ENCODE data around the gene KRT79. TPM values are rescaled to one million over a fixed set of nuclear protein-coding genes. Genes with fewer than 3 reads are reported as not detected.
"Not testable (repeated sequence)": the region's sequence is repeated elsewhere in the genome, so short reads cannot be mapped to it uniquely, and the experiment has no call there.

The KRT79 gene
- total and polyA plus RNA-seq, 2 of the 8 experiments (the other 6 are each of a cell fraction or from before 2014, with no cell fraction given) = not detected

- H2BK15ac ChIP-seq (ENCODE audit: low read length); H3K79me2 ChIP-seq (ENCODE audit: control insufficient read depth in 1 of 2, insufficient read depth in 2 of 2, low read length in 2 of 2); H3K56ac ChIP-seq (replicated peaks; ENCODE audit: insufficient read length, low read depth, low read length); H2BK12ac ChIP-seq (ENCODE audit: low read depth, low read length); H4K8ac ChIP-seq (ENCODE audit: extremely low read depth, insufficient read depth, low read length); H3K9ac ChIP-seq (replicated peaks in 1 of 4; ENCODE audit: extremely low read depth in 1 of 4, low read depth in 3 of 4, low read length in 3 of 4); H2BK120ac ChIP-seq (replicated peaks; ENCODE audit: low read depth, low read length); DNase-seq (ENCODE audit: low read depth in 1 of 2, low spot score in 2 of 2); H3K4me3 ChIP-seq (ENCODE audit: extremely low read depth in 1 of 4, insufficient read depth in 2 of 4, low read depth in 3 of 4, low read length in 4 of 4); H2AK5ac ChIP-seq (ENCODE audit: low read depth, low read length); H4K20me1 ChIP-seq (replicated peaks in 1 of 2; ENCODE audit: control insufficient read depth in 1 of 2, insufficient read depth in 2 of 2, low read length in 2 of 2); H3K18ac ChIP-seq (ENCODE audit: extremely low read depth, low read length); H3K9me3 ChIP-seq (ENCODE audit: insufficient read depth in 2 of 2, low read depth in 1 of 2, low read length in 1 of 2); H2BK20ac ChIP-seq (ENCODE audit: low read length); H3K4ac ChIP-seq (replicated peaks; ENCODE audit: insufficient read length, low read depth, low read length); H3K23ac ChIP-seq (ENCODE audit: insufficient read length); H2AFZ ChIP-seq (ENCODE audit: low read length); H3K79me1 ChIP-seq (ENCODE audit: low read depth, low read length); H3K36me3 ChIP-seq (ENCODE audit: control insufficient read depth in 2 of 4, insufficient read depth in 4 of 4, low read length in 3 of 4); H3K4me2 ChIP-seq (ENCODE audit: insufficient read depth in 1 of 2, low read depth in 2 of 2, low read length in 2 of 2); H3K27ac ChIP-seq (ENCODE audit: low read depth, low read length); H2BK5ac ChIP-seq (ENCODE audit: low read depth, low read length); H3K23me2 ChIP-seq (ENCODE audit: low read depth, low read length); H3K4me1 ChIP-seq (replicated peaks in 1 of 4; ENCODE audit: control insufficient read depth in 3 of 4, insufficient read depth in 4 of 4, low read length in 3 of 4); H4K5ac ChIP-seq (ENCODE audit: insufficient read length, low read depth, low read length); H4K91ac ChIP-seq (replicated peaks; ENCODE audit: insufficient read length, low read length); FAIRE-seq; H3K14ac ChIP-seq (ENCODE audit: insufficient read length); H3K27me3 ChIP-seq (replicated peaks in 1 of 4; ENCODE audit: control insufficient read depth in 3 of 4, extremely low read depth in 1 of 4, insufficient read depth in 3 of 4, low read length in 3 of 4): not testable (repeated sequence)
- WGBS, 2 experiments (ENCODE audit: extremely low coverage in 1 of 2, insufficient coverage in 1 of 2, insufficient read length in 1 of 2, insufficient replicate concordance in 2 of 2, low coverage in 1 of 2, low lambda C conversion rate in 2 of 2, missing lambda C conversion rate in 1 of 2) = 87% methylated on average over 2 of the region's 2 CpGs; no CpG with 5 or more reads in 1 of the 2 experiments
- ChIA-PET POLR2A (ENCODE audit: partially characterized antibody) (interaction anchor here (1.2 kb wide), 1 partner anchor 31 kb away, joined by 3 read pairs; no protein-coding TSS in a partner anchor), CTCF (ENCODE audit: partially characterized antibody) (interaction anchor here (1.3 to 2.1 kb wide), 4 partner anchors 75 to 400 kb away, joined by 3 to 7 read pairs (median 4); no protein-coding TSS in a partner anchor)
Observed at GRCh38 chr12:52795332-52795674, 38.8 kb downstream of the KRT79 start.

Measured in H1 (cell line).